BLaER1 treated with 17β-estradiol and CSF1 and Interleukin-3, amounts not matched to agents 10 nM and 100 nM (cell line): Measurements from ENCODE around the gene EVL.

Experiments used
- H3K27ac ChIP-seq, 11 experiments: shearing (Covaris generic); formaldehyde crosslinking; 2 replicates each; pipeline ENCODE4 v1.8.1; 2022
- H3K27me3 ChIP-seq, 11 experiments: shearing (Covaris generic); formaldehyde crosslinking; 2 replicates each; pipeline ENCODE4 v1.8.1; 2022
- H3K36me3 ChIP-seq, 11 experiments: shearing (Covaris generic); formaldehyde crosslinking; 2 replicates each; pipeline ENCODE4 v1.8.1; 2022
- H3K4me1 ChIP-seq, 10 experiments: shearing (Covaris generic); formaldehyde crosslinking; 2 replicates each; pipeline ENCODE4 v1.8.1; 2022
- H3K4me2 ChIP-seq, 11 experiments: shearing (Covaris generic); formaldehyde crosslinking; 2 replicates each; pipeline ENCODE4 v1.8.1; 2022
- H3K4me3 ChIP-seq, 10 experiments: shearing (Covaris generic); formaldehyde crosslinking; 2 replicates each; pipeline ENCODE4 v1.8.1; 2022
- H3K9ac ChIP-seq, 11 experiments: shearing (Covaris generic); formaldehyde crosslinking; 2 replicates each; pipeline ENCODE4 v1.8.1; 2022
- H3K9me3 ChIP-seq, 11 experiments: shearing (Covaris generic); formaldehyde crosslinking; replicated peaks in 1 of 11; 2 replicates each; pipeline ENCODE4 v1.8.1; 2022
- H4K20me1 ChIP-seq, 11 experiments: shearing (Covaris generic); formaldehyde crosslinking; 2 replicates each; pipeline ENCODE4 v1.8.1; 2022
- Cebpa-rat ChIP-seq, 11 experiments: shearing (Covaris generic); IDR thresholded peaks; 2 replicates each; pipeline ENCODE4 v1.8.1; 2022

The EVL gene

DNA sequence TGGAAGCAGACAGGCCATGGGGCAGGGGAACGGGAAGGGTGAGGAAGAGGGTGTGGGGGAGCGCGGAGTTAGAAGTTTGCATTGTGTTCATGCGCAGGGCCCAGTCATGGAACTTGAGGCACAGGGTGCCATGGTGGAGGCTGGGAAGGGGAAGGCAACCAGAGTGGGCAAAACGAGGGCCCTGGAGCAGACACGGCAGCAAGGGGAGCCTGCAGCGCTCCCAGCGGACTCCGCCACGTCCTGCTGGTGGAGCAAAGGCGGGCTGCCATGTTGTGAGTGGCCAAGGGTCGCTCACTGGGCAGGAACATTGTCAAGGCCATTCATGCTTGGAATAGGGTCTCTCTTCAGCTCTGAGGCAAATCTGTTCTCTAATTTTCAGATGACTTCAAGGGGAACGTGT lies 73.7 kb downstream of the EVL start:
- no peaks in the 10 kb centered on the region for H3K27me3 ChIP-seq
- H3K4me2 ChIP-seq, result peak overlapping the region in 1 of 11 experiments; percentile 29; a peak in 2 of 22 replicates
- no peaks in the 10 kb centered on the region for H3K9me3 ChIP-seq
- peak overlapping the region in 1 of 11 experiments; percentile 9; a peak in 1 of 22 replicates for H3K27ac ChIP-seq
- peaks cover 37 to 99% (median 77%) of the 10 kb centered on the region in 10 experiments for H3K4me1 ChIP-seq
- H4K20me1 ChIP-seq, result peaks cover 0 to 85% (median 9%) of the 10 kb centered on the region in 11 experiments; a peak in 11 of 22 replicates
- no peak overlapping the region for H3K9ac ChIP-seq
- H3K4me3 ChIP-seq, result no peak overlapping the region
- TF ChIP-seq Cebpa-rat (IDR thresholded peaks at IDR 0.05), result no peak
- peaks cover 30 to 99% (median 78%) of the 10 kb centered on the region in 11 experiments for H3K36me3 ChIP-seq

DNA sequence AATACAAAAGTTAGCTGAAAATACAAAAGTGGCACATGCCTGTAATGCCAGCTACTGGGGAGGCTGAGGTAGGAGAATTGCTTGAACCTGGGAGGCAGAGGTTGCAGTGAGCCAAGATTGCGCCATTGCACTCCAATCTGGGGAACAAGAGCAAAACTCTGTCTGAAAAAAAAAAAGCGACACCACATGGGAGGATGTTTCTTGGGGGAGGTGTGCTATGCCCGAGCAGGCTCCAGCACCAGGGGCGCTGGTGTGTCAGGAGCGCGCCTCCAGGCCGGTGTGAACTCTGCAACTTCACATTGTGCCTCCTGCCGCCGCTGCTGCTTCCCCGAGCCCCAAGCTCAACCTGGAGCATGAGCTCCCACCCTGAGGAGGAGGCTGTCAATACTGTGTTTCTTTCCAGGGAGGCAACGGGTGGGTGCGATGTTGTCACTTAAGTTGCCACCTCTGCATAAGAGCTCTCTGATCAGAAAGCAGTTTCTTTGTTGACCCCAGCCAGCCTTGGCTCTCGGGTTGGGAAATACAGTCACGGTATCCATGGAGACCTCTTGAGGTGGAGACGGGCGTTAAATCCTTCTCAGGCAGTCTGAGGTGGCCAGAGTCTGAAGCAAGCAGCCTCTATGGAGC lies 75.3 kb downstream of the EVL start:
- peaks cover 24 to 90% (median 68%) of the 10 kb centered on the region in 11 experiments for H3K36me3 ChIP-seq

DNA sequence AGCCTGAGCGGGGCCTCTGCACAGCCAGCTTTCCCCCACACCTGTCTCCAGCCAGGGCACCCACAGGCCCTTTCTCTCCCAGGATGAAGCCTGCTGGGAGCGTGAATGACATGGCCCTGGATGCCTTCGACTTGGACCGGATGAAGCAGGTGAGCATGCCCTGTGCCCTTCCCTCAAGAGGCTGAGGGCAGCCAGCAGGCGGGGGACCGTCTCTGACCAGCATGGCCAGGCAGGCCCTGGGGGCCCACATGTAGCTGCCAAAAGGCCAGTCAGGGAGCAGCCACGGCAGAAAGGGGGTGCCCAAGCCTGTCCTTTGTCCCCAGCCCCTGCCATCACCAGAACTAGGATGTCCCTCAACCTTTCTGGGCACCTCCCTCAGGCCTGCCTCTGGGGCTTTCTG lies 75.9 kb downstream of the EVL start:
- Histone ChIP-seq H3K9me3 (no peaks in the 10 kb centered on the region), H3K4me2 (peak overlapping the region in 10 of 11 experiments; percentile 37 to 72 (median 60); a peak in 19 of 22 replicates), H3K9ac (peak overlapping the region in 9 of 11 experiments; percentile 0 to 58 (median 26); a peak in 7 of 22 replicates), H3K27ac (peak overlapping the region in 9 of 11 experiments; percentile 13 to 55 (median 35); a peak in 16 of 22 replicates), H3K36me3 (peaks cover 19 to 84% (median 63%) of the 10 kb centered on the region in 11 experiments), H3K27me3 (no peaks in the 10 kb centered on the region), H3K4me1 (peaks cover 39 to 99% (median 81%) of the 10 kb centered on the region in 10 experiments), H3K4me3 (no peak overlapping the region), H4K20me1 (peaks cover 0 to 84% (median 7%) of the 10 kb centered on the region in 11 experiments; a peak in 11 of 22 replicates)
- no peak for TF ChIP-seq Cebpa-rat (IDR thresholded peaks at IDR 0.05)

More for the DNA sequence above, 75.3 kb downstream of the EVL start:
- Histone ChIP-seq H4K20me1 (peaks cover 0 to 85% (median 7%) of the 10 kb centered on the region in 11 experiments; a peak in 11 of 22 replicates), H3K4me1 (peaks cover 37 to 99% (median 79%) of the 10 kb centered on the region in 10 experiments), H3K9ac (peak overlapping the region in 6 of 11 experiments; percentile 0 to 58 (median 29); a peak in 7 of 22 replicates), H3K9me3 (no peaks in the 10 kb centered on the region), H3K27ac (peak overlapping the region in 9 of 11 experiments; percentile 13 to 55 (median 35); a peak in 10 of 22 replicates), H3K27me3 (no peaks in the 10 kb centered on the region), H3K4me3 (no peak overlapping the region), H3K4me2 (peak overlapping the region in 10 of 11 experiments; percentile 3 to 72 (median 60); a peak in 17 of 22 replicates)
- peak in 1 of 11 experiments; percentile 50; a peak in 1 of 22 replicates for TF ChIP-seq Cebpa-rat (IDR thresholded peaks at IDR 0.05)

DNA sequence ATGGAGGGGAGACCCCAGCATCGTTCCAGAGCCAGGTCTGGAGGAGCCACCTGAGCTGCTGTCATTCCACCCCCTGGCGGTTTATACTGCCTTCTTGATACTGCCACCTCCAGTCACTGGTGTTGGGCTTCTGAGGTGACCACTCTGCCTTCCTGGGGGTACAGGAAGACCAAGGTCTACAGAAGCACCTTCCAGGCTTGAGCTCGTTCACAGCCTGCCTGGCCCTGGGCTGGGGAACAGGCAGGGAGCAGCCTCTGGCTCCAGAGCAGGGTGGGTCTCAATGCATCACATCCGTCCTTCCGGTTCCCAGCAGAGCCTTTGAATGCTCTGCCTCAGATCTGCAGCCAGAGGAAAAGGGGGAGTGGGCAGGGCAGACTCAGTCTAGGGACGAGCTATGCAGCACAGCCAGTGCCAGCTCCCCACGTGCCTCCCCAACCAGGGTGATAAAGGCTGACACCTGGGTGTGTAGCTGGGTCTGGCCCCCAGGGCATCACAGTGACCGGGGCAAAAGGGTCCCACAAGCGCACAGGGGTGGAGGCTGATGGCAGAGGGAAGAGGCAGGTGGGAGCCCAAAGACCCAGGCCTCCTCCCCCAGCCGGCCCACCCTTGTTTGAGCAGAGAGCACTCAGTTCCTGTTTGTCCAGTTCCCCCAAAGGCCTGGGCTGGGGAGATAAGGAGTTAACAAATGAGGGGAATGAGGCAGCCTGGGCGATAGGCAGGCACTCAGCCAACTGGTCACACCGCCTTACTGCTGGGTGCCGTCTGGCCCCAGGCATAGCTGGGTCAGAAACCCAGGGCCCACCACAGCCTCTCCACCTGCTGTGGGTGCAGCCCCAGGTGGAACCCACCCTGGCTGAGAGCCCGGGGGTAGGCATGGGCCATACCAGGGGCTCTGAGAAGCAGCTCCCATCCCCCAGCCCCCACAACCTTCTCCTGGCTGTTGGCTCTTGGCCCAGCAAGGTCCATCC lies 77.1 kb downstream of the EVL start:
- Histone ChIP-seq H3K9ac (peak overlapping the region in 8 of 11 experiments; percentile 1 to 58 (median 13); a peak in 6 of 22 replicates), H3K4me1 (peaks cover 51 to 99% (median 93%) of the 10 kb centered on the region in 10 experiments), H3K36me3 (peaks cover 19 to 72% (median 50%) of the 10 kb centered on the region in 11 experiments), H4K20me1 (peaks cover 0 to 74% (median 7%) of the 10 kb centered on the region in 11 experiments; a peak in 11 of 22 replicates), H3K27me3 (no peaks in the 10 kb centered on the region), H3K9me3 (no peaks in the 10 kb centered on the region), H3K27ac (peak overlapping the region in 9 of 11 experiments; percentile 13 to 55 (median 35); a peak in 15 of 22 replicates), H3K4me2 (peak overlapping the region; percentile 1 to 72 (median 56); a peak in 19 of 22 replicates), H3K4me3 (no peak overlapping the region)
- no peak for TF ChIP-seq Cebpa-rat (IDR thresholded peaks at IDR 0.05)

DNA sequence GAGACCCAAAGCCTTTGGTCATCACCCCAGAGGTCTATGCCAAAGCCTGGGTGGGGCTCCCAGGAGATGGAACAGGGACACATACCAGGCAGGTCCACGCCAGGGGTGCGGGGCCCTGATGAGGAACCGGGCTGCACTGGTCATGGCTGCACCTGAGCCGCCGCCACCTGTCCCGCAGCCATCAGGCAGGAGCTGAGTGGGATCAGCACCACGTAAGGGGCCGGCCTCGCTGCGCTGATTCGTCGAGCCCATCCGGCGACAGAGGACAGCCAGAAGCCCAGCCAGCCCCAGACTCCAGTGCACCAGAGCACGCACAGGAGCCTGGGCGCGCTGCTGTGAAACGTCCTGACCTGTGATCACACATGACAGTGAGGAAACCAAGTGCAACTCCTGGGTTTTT lies 78.3 kb downstream of the EVL start:
- peaks cover 48 to 99% (median 93%) of the 10 kb centered on the region in 10 experiments for H3K4me1 ChIP-seq
- H3K36me3 ChIP-seq, result peaks cover 13 to 60% (median 39%) of the 10 kb centered on the region in 11 experiments; a peak in 21 of 22 replicates
- no peak overlapping the region; a peak in 1 of 22 replicates for H3K9ac ChIP-seq
- no peaks in the 10 kb centered on the region for H3K27me3 ChIP-seq
- no peak overlapping the region for H3K4me3 ChIP-seq
- no peak overlapping the region for H3K27ac ChIP-seq
- TF ChIP-seq Cebpa-rat (IDR thresholded peaks at IDR 0.05), result no peak
- H4K20me1 ChIP-seq, result peaks cover 0 to 65% (median 7%) of the 10 kb centered on the region in 11 experiments; a peak in 12 of 22 replicates
- H3K9me3 ChIP-seq, result no peaks in the 10 kb centered on the region
- no peak overlapping the region for H3K4me2 ChIP-seq

DNA sequence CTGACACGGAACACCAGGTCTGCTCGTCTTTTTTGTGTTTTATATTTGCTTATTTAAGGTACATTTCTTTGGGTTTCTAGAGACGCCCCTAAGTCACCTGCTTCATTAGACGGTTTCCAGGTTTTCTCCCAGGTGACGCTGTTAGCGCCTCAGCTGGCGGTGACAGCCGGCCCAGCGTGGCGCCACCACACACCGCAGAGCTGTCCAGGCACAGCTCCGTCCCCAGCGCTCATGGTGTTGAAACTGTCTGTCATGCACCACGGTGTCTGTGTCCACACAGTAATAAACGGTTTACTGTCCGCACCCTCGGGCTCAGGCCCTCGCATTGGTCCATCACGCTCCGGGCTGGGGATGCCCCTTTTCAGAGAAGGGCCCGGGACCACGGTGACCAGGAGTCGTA lies 78.7 kb downstream of the EVL start:
- Histone ChIP-seq H3K9me3 (no peaks in the 10 kb centered on the region), H3K36me3 (peaks cover 13 to 56% (median 35%) of the 10 kb centered on the region in 11 experiments; a peak in 21 of 22 replicates), H3K9ac (0 out of 22 replicates have a peak overlapping the region, but pooled peaks of 1 of the 11 experiments have one; percentile 15), H4K20me1 (peaks cover 0 to 61% (median 7%) of the 10 kb centered on the region in 11 experiments; a peak in 11 of 22 replicates), H3K4me1 (peaks cover 43 to 96% (median 92%) of the 10 kb centered on the region in 10 experiments), H3K27me3 (no peaks in the 10 kb centered on the region), H3K4me3 (no peak overlapping the region), H3K4me2 (peak overlapping the region in 3 of 11 experiments; percentile 3 to 89 (median 81); a peak in 5 of 22 replicates), H3K27ac (0 out of 22 replicates have a peak overlapping the region, but pooled peaks of 1 of the 11 experiments have one; percentile 60)
- TF ChIP-seq Cebpa-rat (IDR thresholded peaks at IDR 0.05), result no peak

DNA sequence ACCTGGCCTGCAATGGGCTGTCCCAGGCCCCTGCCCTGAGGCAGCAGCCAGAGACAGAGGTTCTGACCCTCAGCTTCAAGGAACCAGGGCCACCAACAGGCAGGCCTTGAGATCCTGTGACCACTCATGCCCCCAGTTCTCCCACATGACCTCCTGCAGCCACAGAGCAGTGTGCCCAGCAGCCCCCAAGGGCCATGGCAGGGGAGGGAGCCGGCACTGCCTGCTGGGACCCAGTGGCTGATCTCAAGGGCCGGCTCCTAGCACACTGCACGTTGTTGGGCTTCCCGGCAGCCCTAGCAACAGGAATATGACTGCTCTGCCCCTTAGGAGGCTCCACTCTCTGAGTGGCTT lies 79.4 kb downstream of the EVL start:
- Histone ChIP-seq H3K4me2 (peak overlapping the region in 7 of 11 experiments; percentile 3 to 89 (median 81); a peak in 9 of 22 replicates), H3K9me3 (no peaks in the 10 kb centered on the region), H3K4me3 (no peak overlapping the region), H3K4me1 (peaks cover 41 to 90% (median 88%) of the 10 kb centered on the region in 10 experiments), H4K20me1 (peaks cover 0 to 54% (median 7%) of the 10 kb centered on the region in 11 experiments; a peak in 10 of 22 replicates), H3K9ac (peak overlapping the region in 7 of 11 experiments; percentile 6 to 61 (median 15); a peak in 3 of 22 replicates), H3K27me3 (no peaks in the 10 kb centered on the region), H3K36me3 (peaks cover 13 to 49% (median 29%) of the 10 kb centered on the region in 11 experiments; a peak in 21 of 22 replicates), H3K27ac (peak overlapping the region in 7 of 11 experiments; percentile 3 to 60 (median 30); a peak in 8 of 22 replicates)
- TF ChIP-seq Cebpa-rat (IDR thresholded peaks at IDR 0.05), result no peak
